K562 (cell line): Measurements from ENCODE around the gene MGP. TPM values are rescaled to one million over a fixed set of nuclear protein-coding genes. Genes with fewer than 3 reads are reported as not detected.

Experiments
- ATAC-seq: fragments of 200-7000 bp; cut with Tn5 transposase; 3 replicates; pipeline ENCODE4 v1.9.1; 2020; ENCODE audit warnings: moderate library complexity
- BruUV-seq: library from RNA; stranded (reverse); fragments of 400-500 nt; replicated peaks from 2 replicates; lab custom pipeline; 2021; lab: Mats Ljungman, UMichigan
- CTCF ChIA-PET: fragments of 300-600 bp; formaldehyde crosslinking; extraction: SDS; loops from one replicate; lab custom pipeline; 2021; ENCODE audit warnings: low intra/inter-chr PET ratio; lab: Yijun Ruan, JAX
- POLR2A ChIA-PET: fragments of 300-600, 350-650 bp; sonication (Branson Sonifier 250); formaldehyde crosslinking; extraction: SDS; loops from one replicate; lab custom pipeline; 2021; ENCODE audit warnings: antibody characterized with exemption, inconsistent platforms; lab: Yijun Ruan, JAX
- DNase-seq, 4 experiments: peaks; one replicate each; pipeline versions ENCODE4 v3.0.0 to v3.0.0-alpha.2; 2011 to 2018; ENCODE audit warnings: low spot score in 3 of 4, mixed read lengths in 3 of 4; ENCODE audit errors: extremely low read depth in 1 of 4
- FAIRE-seq: peaks from 2 replicates; lab custom pipeline; 2011; peaks lifted over from hg19 to GRCh38; lab: Jason Lieb, UNC
- H2AFZ ChIP-seq: 2 replicates; pipeline ENCODE4 v1.6.0; 2011; ENCODE audit warnings: low read depth, low read length, control low read depth, inconsistent platforms
- H3K27ac ChIP-seq: fragments of 200-600 bp; 3 replicates; pipeline ENCODE4 v1.8.0; 2011; ENCODE audit warnings: low read depth, mild to moderate bottlenecking, control low read depth, inconsistent platforms, low read length, moderate library complexity, mixed read lengths; ENCODE audit errors: extremely low read depth
- H3K27me3 ChIP-seq, 2 experiments: fragments of 300-600 bp in 1 of 2; 2 replicates in 1 of 2; 3 replicates in 1 of 2; pipeline versions ENCODE4 v1.6.0 to v1.8.0; 2011; ENCODE audit warnings: inconsistent platforms in 2 of 2, low read length in 2 of 2, mild to moderate bottlenecking in 1 of 2, mixed read lengths in 1 of 2, moderate library complexity in 1 of 2; ENCODE audit not compliant: control insufficient read depth in 2 of 2, insufficient read depth in 2 of 2
- H3K36me3 ChIP-seq: fragments of 300-600 bp; 3 replicates; pipeline ENCODE4 v1.8.0; 2011; ENCODE audit warnings: mild to moderate bottlenecking, low read length, inconsistent platforms; ENCODE audit not compliant: control insufficient read depth, insufficient read depth
- H3K4me1 ChIP-seq, 2 experiments: fragments of 200-600 bp in 1 of 2; replicated peaks in 1 of 2; 2 replicates in 1 of 2; 3 replicates in 1 of 2; pipeline versions ENCODE4 v1.5.1 to v1.8.0; 2011; ENCODE audit warnings: inconsistent platforms in 2 of 2, low read length in 2 of 2, mild to moderate bottlenecking in 1 of 2, mixed read lengths in 1 of 2, moderate library complexity in 1 of 2; ENCODE audit not compliant: control insufficient read depth in 2 of 2, insufficient read depth in 2 of 2
- H3K4me2 ChIP-seq: 2 replicates; pipeline ENCODE4 v1.6.1; 2011; ENCODE audit warnings: low read length, control low read depth, inconsistent platforms, mixed read lengths; ENCODE audit not compliant: insufficient read depth
- H3K4me3 ChIP-seq: fragments of 200-600 bp; sonication (generic), shearing (Covaris generic); 2 replicates; pipeline ENCODE4 v1.5.1; 2016; ENCODE audit warnings: control low read depth, inconsistent platforms
- H3K79me2 ChIP-seq: fragments of 200-600 bp; 3 replicates; pipeline ENCODE4 v1.8.0; 2011; ENCODE audit warnings: low read length, inconsistent platforms; ENCODE audit not compliant: control insufficient read depth, insufficient read depth
- H3K9ac ChIP-seq, 2 experiments: 2 replicates each; pipeline versions ENCODE4 v1.6.0 to v1.6.1; 2011; ENCODE audit warnings: low read depth in 2 of 2, low read length in 2 of 2, control low read depth in 1 of 2, inconsistent platforms in 1 of 2, mild to moderate bottlenecking in 1 of 2, mixed read lengths in 1 of 2; ENCODE audit not compliant: insufficient read depth in 1 of 2
- H3K9me1 ChIP-seq: one replicate; pipeline ENCODE4 v1.6.0; 2011; ENCODE audit warnings: inconsistent platforms, mild to moderate bottlenecking, low read length, moderate library complexity; ENCODE audit not compliant: control insufficient read depth, insufficient read depth
- H3K9me3 ChIP-seq: replicated peaks from 2 replicates; pipeline ENCODE4 v1.5.1; 2011; ENCODE audit warnings: low read depth, low read length, inconsistent platforms; ENCODE audit not compliant: control insufficient read depth, insufficient read depth
- H4K20me1 ChIP-seq: replicated peaks from 2 replicates; pipeline ENCODE4 v1.6.1; 2011; ENCODE audit warnings: low read length, inconsistent platforms, mixed read lengths; ENCODE audit not compliant: control insufficient read depth, insufficient read depth
- CHCHD3 ChIP-seq: fragments of 250-450 bp; sonication (Bioruptor Pico); IDR thresholded peaks from 2 replicates; pipeline ENCODE4 v2.1.2; 2022; ENCODE audit warnings: mild to moderate bottlenecking
- WGBS: fragments of 100-300 bp; shearing (Covaris generic); methylation state at CpG from one replicate; pipeline ENCODE4 v1.1.6; 2016; ENCODE audit warnings: low coverage, mixed read lengths; ENCODE audit not compliant: insufficient coverage; ENCODE audit errors: missing lambda C conversion rate; 5-methylcytosine and 5-hydroxymethylcytosine counted together
- in situ Hi-C: fragments of 300-500 bp; cut with MboI; formaldehyde crosslinking; loops from 4 replicates; pipeline ENCODE4 v1.15.0; 2018; ENCODE audit warnings: inconsistent platforms, mixed read lengths
- intact Hi-C: fragments of 100-400 bp; cut with micrococcal nuclease; formaldehyde crosslinking; loops from 2 replicates; pipeline ENCODE4 v1.14.2; 2022
- polyA plus RNA-seq, 8 experiments: library from polyadenylated mRNA; depleted of rRNA in 4 of 8; stranded (reverse) in 5 of 8; unstranded in 3 of 8; fragments of >200 nt; fragmentation: Nextera tagmentation in 2 of 8; fragmentation: Illumina TruSeq in 1 of 8; extraction: Ambion mirVana in 2 of 8; extraction: Trizol in 1 of 8; gene quantifications; 2 replicates each; pipeline versions ENCODE4 v1.2.1 to v1.2.3, GENCODE V29; 2011 to 2014; ENCODE audit warnings: inconsistent platforms in 1 of 8, missing spikeins in 1 of 8
- total RNA-seq, 7 experiments: library from RNA; depleted of rRNA in 6 of 7; stranded (reverse); fragments of >200 nt in 6 of 7; fragmentation: Illumina TruSeq in 2 of 7; extraction: Trizol in 2 of 7; gene quantifications; 2 replicates each; pipeline versions ENCODE4 v1.2.1 to v1.2.3, GENCODE V29; 2011 to 2021; ENCODE audit warnings: low replicate concordance in 1 of 7
- TF ChIP-seq, protein P1 (sequence below), 2 experiments: fragments of 450-650 bp; IDR thresholded peaks; 2 replicates each; pipeline ENCODE4 v1.6.1; 2018; ENCODE audit warnings: mild to moderate bottlenecking in 2 of 2, low read depth in 1 of 2; ENCODE audit not compliant: partially characterized antibody in 2 of 2

The MGP gene
- total and polyA plus RNA-seq, 9 of the 15 experiments (the other 6 are each of a cell fraction or from before 2014, with no cell fraction given): 1.2 TPM; not detected in 8

DNA sequence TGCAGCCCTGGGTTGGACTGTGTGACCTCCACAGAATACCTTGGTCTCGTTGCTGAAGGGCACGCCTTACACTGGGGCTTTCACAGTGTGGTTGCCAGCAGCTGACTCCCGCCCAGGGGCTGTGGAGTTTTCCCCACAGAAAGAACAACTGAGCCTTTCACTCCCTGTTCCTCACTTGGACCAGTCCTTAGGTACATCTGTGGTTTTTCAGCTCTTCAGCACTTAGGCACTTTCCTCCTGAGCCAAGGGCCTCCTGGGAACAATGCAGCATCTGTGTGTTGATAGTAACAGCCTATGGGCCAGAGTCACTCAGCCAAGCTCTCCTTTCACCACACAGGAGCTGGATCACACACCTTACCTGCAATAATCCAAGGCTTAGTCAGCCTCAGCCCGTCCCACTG is 27.7 kb upstream of the MGP start:
- Histone ChIP-seq H3K9me1 (no peaks in the 10 kb centered on the region), H3K79me2 (no peaks in the 10 kb centered on the region), H3K27ac (no peak overlapping the region), H3K4me3 (no peak overlapping the region), H4K20me1 (no peaks in the 10 kb centered on the region), H3K36me3 (no peaks in the 10 kb centered on the region), H3K9ac (no peak overlapping the region), H3K9me3 (no peaks in the 10 kb centered on the region), H3K4me1 (no peaks in the 10 kb centered on the region), H3K27me3 (no peaks in the 10 kb centered on the region), H2AFZ (no peak overlapping the region), H3K4me2 (no peak overlapping the region)
- DNase-seq (no peak), FAIRE-seq (no peak), ATAC-seq (no peak)
- POLR2A ChIA-PET: no interaction called here
- WGBS: 8% methylated on average over 4 of the region's 4 CpGs
- no TSS peak for BruUV-seq
- CTCF ChIA-PET: no interaction called here
- no peak for TF ChIP-seq CHCHD3 (CRISPR knock-in tag)
- TF ChIP-seq, protein P1, sequence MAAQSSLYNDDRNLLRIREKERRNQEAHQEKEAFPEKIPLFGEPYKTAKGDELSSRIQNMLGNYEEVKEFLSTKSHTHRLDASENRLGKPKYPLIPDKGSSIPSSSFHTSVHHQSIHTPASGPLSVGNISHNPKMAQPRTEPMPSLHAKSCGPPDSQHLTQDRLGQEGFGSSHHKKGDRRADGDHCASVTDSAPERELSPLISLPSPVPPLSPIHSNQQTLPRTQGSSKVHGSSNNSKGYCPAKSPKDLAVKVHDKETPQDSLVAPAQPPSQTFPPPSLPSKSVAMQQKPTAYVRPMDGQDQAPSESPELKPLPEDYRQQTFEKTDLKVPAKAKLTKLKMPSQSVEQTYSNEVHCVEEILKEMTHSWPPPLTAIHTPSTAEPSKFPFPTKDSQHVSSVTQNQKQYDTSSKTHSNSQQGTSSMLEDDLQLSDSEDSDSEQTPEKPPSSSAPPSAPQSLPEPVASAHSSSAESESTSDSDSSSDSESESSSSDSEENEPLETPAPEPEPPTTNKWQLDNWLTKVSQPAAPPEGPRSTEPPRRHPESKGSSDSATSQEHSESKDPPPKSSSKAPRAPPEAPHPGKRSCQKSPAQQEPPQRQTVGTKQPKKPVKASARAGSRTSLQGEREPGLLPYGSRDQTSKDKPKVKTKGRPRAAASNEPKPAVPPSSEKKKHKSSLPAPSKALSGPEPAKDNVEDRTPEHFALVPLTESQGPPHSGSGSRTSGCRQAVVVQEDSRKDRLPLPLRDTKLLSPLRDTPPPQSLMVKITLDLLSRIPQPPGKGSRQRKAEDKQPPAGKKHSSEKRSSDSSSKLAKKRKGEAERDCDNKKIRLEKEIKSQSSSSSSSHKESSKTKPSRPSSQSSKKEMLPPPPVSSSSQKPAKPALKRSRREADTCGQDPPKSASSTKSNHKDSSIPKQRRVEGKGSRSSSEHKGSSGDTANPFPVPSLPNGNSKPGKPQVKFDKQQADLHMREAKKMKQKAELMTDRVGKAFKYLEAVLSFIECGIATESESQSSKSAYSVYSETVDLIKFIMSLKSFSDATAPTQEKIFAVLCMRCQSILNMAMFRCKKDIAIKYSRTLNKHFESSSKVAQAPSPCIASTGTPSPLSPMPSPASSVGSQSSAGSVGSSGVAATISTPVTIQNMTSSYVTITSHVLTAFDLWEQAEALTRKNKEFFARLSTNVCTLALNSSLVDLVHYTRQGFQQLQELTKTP (IDR thresholded peaks at IDR 0.05; ENCODE audit: low read depth in 1 of 2, partially characterized antibody in 2 of 2): no peak
- intact Hi-C loops (no loop called here), in situ Hi-C loops (no loop called here)
